GM19023 (cell line): ENCODE measurements around the gene MT1G.
"Not testable (repeated sequence)": the region's sequence is repeated elsewhere in the genome, so short reads cannot be mapped to it uniquely, and the experiment has no call there.

Experiments
- ATAC-seq: cut with Tn5 transposase; IDR thresholded peaks from one replicate; pipeline ENCODE4 v1.9.1; 2021; ENCODE audit warnings: mild to moderate bottlenecking, moderate library complexity; ENCODE audit not compliant: unreplicated experiment

Gene MT1G

GRCh38 chr16:56621665-56622445 lies 46.0 kb downstream of the MT1G start:
- ATAC-seq, result not testable (repeated sequence)

- ATAC-seq, result no peak
Observed at GRCh38 chr16:56620339-56620897, 47.4 kb downstream of the MT1G start.

- ATAC-seq, result no peak
Observed at GRCh38 chr16:56618138-56618537, 49.7 kb downstream of the MT1G start.

- ATAC-seq, result no peak
Observed at GRCh38 chr16:56617212-56618085, 50.4 kb downstream of the MT1G start.
